NCI-H2081 treated with DMSO at 0.1 percent for 48 hours (cell line): ENCODE results near the gene IDI1.

ENCODE experiments used
- DNase-seq: peaks from one replicate; lab custom pipeline; 2025; lab: John Stamatoyannopoulos, UW

The IDI1 gene

GRCh38 chr10:992871-993270 is 56.0 kb downstream of the IDI1 start:
- no peak for DNase-seq

GRCh38 chr10:992467-992866 is 56.5 kb downstream of the IDI1 start:
- no peak for DNase-seq

DNA sequence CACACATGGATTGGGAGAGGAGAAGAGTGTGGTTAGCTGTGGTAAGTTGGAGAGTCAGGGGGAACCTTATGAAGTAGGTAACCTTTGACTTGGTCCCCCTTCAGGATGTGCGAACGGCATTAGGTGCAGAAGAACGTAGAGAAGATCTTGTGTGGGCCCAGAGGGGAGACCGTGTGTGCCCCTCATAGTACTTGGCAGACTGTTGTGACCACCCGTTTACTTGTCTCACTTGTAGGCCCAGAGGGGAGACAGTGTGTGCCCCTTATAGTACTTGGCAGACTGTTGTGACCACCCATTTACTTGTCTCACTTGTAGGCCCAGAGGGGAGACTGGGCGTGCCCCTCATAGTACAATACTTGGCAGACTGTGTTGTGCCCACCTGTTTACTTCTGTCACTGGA is 58.1 kb downstream of the IDI1 start:
- DNase-seq = no peak
